ENCODE measurements around the gene HHAT.

Gene HHAT

GRCh38 chr1:210582205-210582970 lies 253.7 kb downstream of the HHAT start:
- Histone ChIP-seq H3K4me1 (ENCODE audit: control insufficient read depth, insufficient read depth, low read length) (no peaks in the 10 kb centered on the region), H3K9me3 (ENCODE audit: control insufficient read depth, insufficient read depth, low read length) (no peaks in the 10 kb centered on the region), H3K27me3 (ENCODE audit: control insufficient read depth, insufficient read depth, low read length) (no peaks in the 10 kb centered on the region), H3K4me3 (ENCODE audit: low read depth, low read length) (no peak overlapping the region), H3K9ac (ENCODE audit: low read depth, low read length) (no peak overlapping the region), H3K36me3 (ENCODE audit: control insufficient read depth, insufficient read depth, low read length) (no peaks in the 10 kb centered on the region)

DNA sequence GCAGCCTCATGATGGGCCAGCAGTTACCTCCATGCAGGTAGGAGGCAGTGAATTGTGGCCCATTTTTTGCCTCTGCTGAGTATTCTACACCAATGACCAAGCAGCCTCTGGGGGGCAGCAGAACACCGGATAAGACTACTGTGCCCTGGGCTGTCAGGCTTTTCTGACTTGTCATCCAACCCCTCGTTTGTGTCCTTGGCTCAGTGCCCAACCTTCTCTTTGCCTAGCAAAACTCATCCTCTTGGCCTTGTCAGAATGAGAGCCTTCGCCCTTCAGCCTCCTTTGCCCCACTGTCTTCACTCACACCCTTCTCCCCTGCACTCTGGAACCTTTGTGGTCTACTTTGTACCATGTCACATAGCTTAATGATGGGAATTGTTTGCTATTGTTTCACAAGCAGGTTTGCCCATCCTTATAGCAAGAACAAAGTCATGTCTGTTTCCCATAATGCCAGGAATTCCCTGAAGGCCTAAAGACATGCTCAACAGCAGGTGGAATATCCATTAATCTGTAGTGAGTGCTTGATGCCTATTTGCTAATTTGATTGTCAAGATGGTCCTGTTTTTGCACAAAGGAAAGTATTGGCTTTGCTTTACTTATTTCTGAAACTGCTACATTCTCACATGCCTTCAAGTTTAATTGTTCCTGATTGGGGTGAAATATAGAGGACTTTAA lies 255.9 kb downstream of the HHAT start:
- Histone ChIP-seq H3K4me1 (ENCODE audit: control insufficient read depth, insufficient read depth, low read length) (no peaks in the 10 kb centered on the region), H3K27me3 (ENCODE audit: control insufficient read depth, insufficient read depth, low read length) (no peaks in the 10 kb centered on the region), H3K36me3 (ENCODE audit: control insufficient read depth, insufficient read depth, low read length) (no peaks in the 10 kb centered on the region), H3K9me3 (ENCODE audit: control insufficient read depth, insufficient read depth, low read length) (no peaks in the 10 kb centered on the region), H3K4me3 (ENCODE audit: low read depth, low read length) (no peak overlapping the region), H3K9ac (ENCODE audit: low read depth, low read length) (no peak overlapping the region)

- Histone ChIP-seq H3K27me3 (ENCODE audit: control insufficient read depth, insufficient read depth, low read length) (no peaks in the 10 kb centered on the region), H3K4me1 (ENCODE audit: control insufficient read depth, insufficient read depth, low read length) (no peaks in the 10 kb centered on the region), H3K9me3 (ENCODE audit: control insufficient read depth, insufficient read depth, low read length) (peaks cover 5% of the 10 kb centered on the region), H3K36me3 (ENCODE audit: control insufficient read depth, insufficient read depth, low read length) (no peaks in the 10 kb centered on the region), H3K9ac (ENCODE audit: low read depth, low read length) (no peak overlapping the region), H3K4me3 (ENCODE audit: low read depth, low read length) (no peak overlapping the region)
Observed at GRCh38 chr1:210586771-210587170, 258.1 kb downstream of the HHAT start.

GRCh38 chr1:210587566-210587965 lies 258.9 kb downstream of the HHAT start:
- Histone ChIP-seq H3K36me3 (ENCODE audit: control insufficient read depth, insufficient read depth, low read length) (no peaks in the 10 kb centered on the region), H3K9ac (ENCODE audit: low read depth, low read length) (no peak overlapping the region), H3K4me1 (ENCODE audit: control insufficient read depth, insufficient read depth, low read length) (no peaks in the 10 kb centered on the region), H3K4me3 (ENCODE audit: low read depth, low read length) (no peak overlapping the region), H3K27me3 (ENCODE audit: control insufficient read depth, insufficient read depth, low read length) (no peaks in the 10 kb centered on the region), H3K9me3 (ENCODE audit: control insufficient read depth, insufficient read depth, low read length) (peaks cover 5% of the 10 kb centered on the region)

GRCh38 chr1:210588357-210588756 lies 259.7 kb downstream of the HHAT start:
- Histone ChIP-seq H3K4me3 (ENCODE audit: low read depth, low read length) (no peak overlapping the region), H3K9ac (ENCODE audit: low read depth, low read length) (no peak overlapping the region), H3K9me3 (ENCODE audit: control insufficient read depth, insufficient read depth, low read length) (peaks cover 5% of the 10 kb centered on the region), H3K4me1 (ENCODE audit: control insufficient read depth, insufficient read depth, low read length) (no peaks in the 10 kb centered on the region), H3K27me3 (ENCODE audit: control insufficient read depth, insufficient read depth, low read length) (no peaks in the 10 kb centered on the region), H3K36me3 (ENCODE audit: control insufficient read depth, insufficient read depth, low read length) (no peaks in the 10 kb centered on the region)

DNA sequence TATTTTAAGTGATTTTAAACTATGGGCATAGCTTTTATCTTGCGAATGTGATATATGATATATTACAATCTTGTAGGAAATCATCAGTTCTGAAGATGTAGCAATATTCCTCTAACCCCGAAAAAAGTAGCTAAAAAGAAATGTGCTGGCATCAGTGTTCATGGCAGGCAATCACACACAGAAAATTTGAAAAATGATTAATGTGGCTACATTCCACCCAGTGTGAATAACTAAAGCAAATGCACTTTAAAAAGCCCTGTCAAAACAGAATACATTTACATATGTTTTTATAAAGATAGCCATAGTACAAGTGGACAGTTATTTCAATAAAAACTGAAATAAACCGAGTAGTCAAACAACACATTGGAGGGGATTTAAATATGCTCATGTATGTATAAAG lies 260.2 kb downstream of the HHAT start:
- H3K9me3 ChIP-seq (ENCODE audit: control insufficient read depth, insufficient read depth, low read length): peaks cover 5% of the 10 kb centered on the region
- H3K36me3 ChIP-seq (ENCODE audit: control insufficient read depth, insufficient read depth, low read length): no peaks in the 10 kb centered on the region
- H3K9ac ChIP-seq (ENCODE audit: low read depth, low read length): no peak overlapping the region
- H3K4me1 ChIP-seq (ENCODE audit: control insufficient read depth, insufficient read depth, low read length): no peaks in the 10 kb centered on the region
- H3K27me3 ChIP-seq (ENCODE audit: control insufficient read depth, insufficient read depth, low read length): no peaks in the 10 kb centered on the region
- no peak overlapping the region for H3K4me3 ChIP-seq (ENCODE audit: low read depth, low read length)

DNA sequence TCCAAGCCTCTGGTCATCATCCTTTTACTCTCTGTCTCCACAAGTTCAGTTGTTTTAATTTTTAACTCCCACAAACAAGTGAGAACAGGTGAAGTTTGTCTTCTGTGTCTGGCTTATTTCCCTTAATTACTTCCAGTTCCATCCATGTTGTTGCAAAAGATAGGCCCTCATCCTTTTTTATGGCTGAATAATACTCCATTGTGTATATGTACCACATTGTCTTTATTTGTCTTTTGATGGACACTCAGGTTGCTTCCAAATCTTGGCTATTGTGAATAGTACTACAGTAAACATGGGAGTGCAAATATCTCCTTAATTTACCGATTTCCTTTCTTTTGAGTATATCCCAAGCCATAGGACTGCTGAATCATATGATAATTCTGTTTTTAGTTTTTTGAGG lies 262.5 kb downstream of the HHAT start:
- Histone ChIP-seq H3K4me1 (ENCODE audit: control insufficient read depth, insufficient read depth, low read length) (no peaks in the 10 kb centered on the region), H3K36me3 (ENCODE audit: control insufficient read depth, insufficient read depth, low read length) (no peaks in the 10 kb centered on the region), H3K9ac (ENCODE audit: low read depth, low read length) (no peak overlapping the region), H3K27me3 (ENCODE audit: control insufficient read depth, insufficient read depth, low read length) (no peaks in the 10 kb centered on the region), H3K9me3 (ENCODE audit: control insufficient read depth, insufficient read depth, low read length) (peaks cover 5% of the 10 kb centered on the region), H3K4me3 (ENCODE audit: low read depth, low read length) (no peak overlapping the region)

DNA sequence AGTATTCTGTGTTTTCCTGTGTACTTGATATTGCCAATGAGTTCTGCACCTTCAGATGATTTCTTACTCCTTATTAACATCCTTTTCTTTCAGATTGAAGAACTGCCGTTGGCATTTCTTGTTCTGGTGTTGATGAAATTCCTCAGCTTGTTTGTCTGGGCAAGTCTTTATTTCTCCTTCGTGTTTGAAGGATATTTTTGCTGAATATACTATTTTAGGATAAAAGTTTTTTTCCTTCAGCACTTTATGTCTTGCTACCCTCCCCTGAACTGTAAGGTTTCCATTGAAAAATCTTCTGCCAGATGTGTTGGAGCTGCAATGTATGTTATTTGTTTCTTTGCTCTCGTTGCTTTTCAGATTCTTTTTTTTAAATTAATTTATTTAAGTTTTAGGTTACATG lies 265.9 kb downstream of the HHAT start:
- H3K9ac ChIP-seq (ENCODE audit: low read depth, low read length): no peak overlapping the region
- no peaks in the 10 kb centered on the region for H3K27me3 ChIP-seq (ENCODE audit: control insufficient read depth, insufficient read depth, low read length)
- peaks cover 5% of the 10 kb centered on the region for H3K9me3 ChIP-seq (ENCODE audit: control insufficient read depth, insufficient read depth, low read length)
- H3K36me3 ChIP-seq (ENCODE audit: control insufficient read depth, insufficient read depth, low read length): no peaks in the 10 kb centered on the region
- H3K4me1 ChIP-seq (ENCODE audit: control insufficient read depth, insufficient read depth, low read length): peaks cover 3% of the 10 kb centered on the region
- no peak overlapping the region for H3K4me3 ChIP-seq (ENCODE audit: low read depth, low read length)

- H3K27me3 ChIP-seq (ENCODE audit: control insufficient read depth, insufficient read depth, low read length): no peaks in the 10 kb centered on the region
- no peak overlapping the region for H3K4me3 ChIP-seq (ENCODE audit: low read depth, low read length)
- no peak overlapping the region for H3K9ac ChIP-seq (ENCODE audit: low read depth, low read length)
Observed at GRCh38 chr1:210596641-210597040, 267.9 kb downstream of the HHAT start.

GRCh38 chr1:210597555-210598134 lies 268.9 kb downstream of the HHAT start:
- Histone ChIP-seq H3K9ac (ENCODE audit: low read depth, low read length) (no peak overlapping the region), H3K36me3 (ENCODE audit: control insufficient read depth, insufficient read depth, low read length) (no peaks in the 10 kb centered on the region), H3K4me3 (ENCODE audit: low read depth, low read length) (no peak overlapping the region), H3K27me3 (ENCODE audit: control insufficient read depth, insufficient read depth, low read length) (no peaks in the 10 kb centered on the region), H3K9me3 (ENCODE audit: control insufficient read depth, insufficient read depth, low read length) (no peaks in the 10 kb centered on the region), H3K4me1 (ENCODE audit: control insufficient read depth, insufficient read depth, low read length) (peaks cover 3% of the 10 kb centered on the region)

More at GRCh38 chr1:210596641-210597040, 267.9 kb downstream of the HHAT start:
- Histone ChIP-seq H3K4me1 (ENCODE audit: control insufficient read depth, insufficient read depth, low read length) (peaks cover 3% of the 10 kb centered on the region), H3K36me3 (ENCODE audit: control insufficient read depth, insufficient read depth, low read length) (no peaks in the 10 kb centered on the region), H3K9me3 (ENCODE audit: control insufficient read depth, insufficient read depth, low read length) (no peaks in the 10 kb centered on the region)

DNA sequence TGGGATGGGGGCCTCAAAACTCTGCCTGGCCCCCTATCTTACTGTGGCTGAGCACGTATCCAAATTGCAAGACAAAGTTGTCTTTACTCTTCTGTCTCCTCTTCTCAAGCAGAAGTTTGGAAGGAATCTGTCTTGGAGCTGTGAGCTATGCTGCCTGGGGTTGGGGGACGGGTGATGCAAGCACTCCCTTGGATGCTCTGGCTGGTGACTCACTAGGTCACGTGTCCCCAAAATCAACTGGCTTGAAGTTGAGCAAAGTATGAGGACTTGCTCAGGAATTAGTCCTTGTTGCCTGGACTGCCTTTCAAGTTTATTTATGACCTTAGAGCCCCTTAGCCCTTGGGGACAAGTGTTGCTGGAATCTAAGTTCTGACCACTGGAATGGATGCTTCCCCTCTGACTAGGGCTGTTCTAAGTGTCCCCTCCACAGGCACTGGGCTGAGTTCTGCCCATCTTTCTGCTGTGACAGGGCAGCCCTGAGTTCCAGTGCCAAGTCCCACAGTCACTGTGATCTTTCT lies 269.5 kb downstream of the HHAT start:
- Histone ChIP-seq H3K9me3 (ENCODE audit: control insufficient read depth, insufficient read depth, low read length) (no peaks in the 10 kb centered on the region), H3K4me1 (ENCODE audit: control insufficient read depth, insufficient read depth, low read length) (peaks cover 3% of the 10 kb centered on the region), H3K4me3 (ENCODE audit: low read depth, low read length) (no peak overlapping the region), H3K9ac (ENCODE audit: low read depth, low read length) (no peak overlapping the region), H3K36me3 (ENCODE audit: control insufficient read depth, insufficient read depth, low read length) (no peaks in the 10 kb centered on the region), H3K27me3 (ENCODE audit: control insufficient read depth, insufficient read depth, low read length) (no peaks in the 10 kb centered on the region)

Measured in iPS-15b (cell line).